Osteocyte (in vitro differentiated cells): ENCODE results near the gene METTL25B. TPM values are rescaled to one million over a fixed set of nuclear protein-coding genes. Genes with fewer than 3 reads are reported as not detected.

ENCODE experiments used
- DNase-seq: peaks from one replicate; pipeline ENCODE4 v3.0.0; 2021; ENCODE audit warnings: mixed read lengths; ENCODE audit not compliant: unreplicated experiment; ENCODE audit errors: extremely low spot score
- H3K27ac Mint-ChIP-seq: one replicate; pipeline ENCODE4 v1.8.0; 2021; ENCODE audit warnings: mild to moderate bottlenecking, mixed read lengths; ENCODE audit not compliant: unreplicated experiment
- H3K27me3 Mint-ChIP-seq: one replicate; pipeline ENCODE4 v1.8.0; 2021; ENCODE audit warnings: mixed read lengths; ENCODE audit not compliant: unreplicated experiment
- H3K36me3 Mint-ChIP-seq: one replicate; pipeline ENCODE4 v1.8.0; 2021; ENCODE audit warnings: mixed read lengths; ENCODE audit not compliant: unreplicated experiment
- H3K4me1 Mint-ChIP-seq: one replicate; pipeline ENCODE4 v1.8.0; 2021; ENCODE audit warnings: mixed read lengths; ENCODE audit not compliant: unreplicated experiment
- H3K4me3 Mint-ChIP-seq: one replicate; pipeline ENCODE4 v1.8.0; 2021; ENCODE audit warnings: mild to moderate bottlenecking, moderate library complexity, mixed read lengths; ENCODE audit not compliant: unreplicated experiment
- H3K9me3 Mint-ChIP-seq: one replicate; pipeline ENCODE4 v1.8.0; 2021; ENCODE audit warnings: mixed read lengths; ENCODE audit not compliant: unreplicated experiment
- total RNA-seq: library from RNA; stranded (reverse); gene quantifications from 2 replicates; pipeline ENCODE4 v1.2.1, GENCODE V29; 2021
- TF ChIP-seq, protein P1 (sequence below): fragments of 200-600 bp; sonication (generic); IDR thresholded peaks from 2 replicates; pipeline ENCODE4 v1.5.0; 2021; ENCODE audit warnings: antibody characterized with exemption, mild to moderate bottlenecking, moderate library complexity

Gene METTL25B
- total RNA-seq, 1 donor from 2014 or later: 21.3 TPM

- TF ChIP-seq, protein P1, sequence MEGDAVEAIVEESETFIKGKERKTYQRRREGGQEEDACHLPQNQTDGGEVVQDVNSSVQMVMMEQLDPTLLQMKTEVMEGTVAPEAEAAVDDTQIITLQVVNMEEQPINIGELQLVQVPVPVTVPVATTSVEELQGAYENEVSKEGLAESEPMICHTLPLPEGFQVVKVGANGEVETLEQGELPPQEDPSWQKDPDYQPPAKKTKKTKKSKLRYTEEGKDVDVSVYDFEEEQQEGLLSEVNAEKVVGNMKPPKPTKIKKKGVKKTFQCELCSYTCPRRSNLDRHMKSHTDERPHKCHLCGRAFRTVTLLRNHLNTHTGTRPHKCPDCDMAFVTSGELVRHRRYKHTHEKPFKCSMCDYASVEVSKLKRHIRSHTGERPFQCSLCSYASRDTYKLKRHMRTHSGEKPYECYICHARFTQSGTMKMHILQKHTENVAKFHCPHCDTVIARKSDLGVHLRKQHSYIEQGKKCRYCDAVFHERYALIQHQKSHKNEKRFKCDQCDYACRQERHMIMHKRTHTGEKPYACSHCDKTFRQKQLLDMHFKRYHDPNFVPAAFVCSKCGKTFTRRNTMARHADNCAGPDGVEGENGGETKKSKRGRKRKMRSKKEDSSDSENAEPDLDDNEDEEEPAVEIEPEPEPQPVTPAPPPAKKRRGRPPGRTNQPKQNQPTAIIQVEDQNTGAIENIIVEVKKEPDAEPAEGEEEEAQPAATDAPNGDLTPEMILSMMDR: peak; percentile 18
- peak; percentile 97 for DNase-seq
- Mint-ChIP-seq H3K27ac (peak overlapping the region; percentile 100), H3K9me3 (no peaks in the 10 kb centered on the region), H3K4me1 (peaks cover 56% of the 10 kb centered on the region), H3K27me3 (no peaks in the 10 kb centered on the region), H3K4me3 (peak overlapping the region; percentile 88), H3K36me3 (peaks cover 15% of the 10 kb centered on the region)
Measured at GRCh38 chr1:156746728-156747631, 18.7 kb downstream of the METTL25B start.

- Mint-ChIP-seq H3K9me3 (no peaks in the 10 kb centered on the region), H3K4me3 (peak overlapping the region; percentile 88), H3K27ac (peak overlapping the region; percentile 100), H3K36me3 (peaks cover 10% of the 10 kb centered on the region), H3K27me3 (no peaks in the 10 kb centered on the region), H3K4me1 (peaks cover 62% of the 10 kb centered on the region)
- TF ChIP-seq, protein P1: no peak
- DNase-seq: no peak
Measured at GRCh38 chr1:156747742-156748669, 19.7 kb downstream of the METTL25B start.

DNA sequence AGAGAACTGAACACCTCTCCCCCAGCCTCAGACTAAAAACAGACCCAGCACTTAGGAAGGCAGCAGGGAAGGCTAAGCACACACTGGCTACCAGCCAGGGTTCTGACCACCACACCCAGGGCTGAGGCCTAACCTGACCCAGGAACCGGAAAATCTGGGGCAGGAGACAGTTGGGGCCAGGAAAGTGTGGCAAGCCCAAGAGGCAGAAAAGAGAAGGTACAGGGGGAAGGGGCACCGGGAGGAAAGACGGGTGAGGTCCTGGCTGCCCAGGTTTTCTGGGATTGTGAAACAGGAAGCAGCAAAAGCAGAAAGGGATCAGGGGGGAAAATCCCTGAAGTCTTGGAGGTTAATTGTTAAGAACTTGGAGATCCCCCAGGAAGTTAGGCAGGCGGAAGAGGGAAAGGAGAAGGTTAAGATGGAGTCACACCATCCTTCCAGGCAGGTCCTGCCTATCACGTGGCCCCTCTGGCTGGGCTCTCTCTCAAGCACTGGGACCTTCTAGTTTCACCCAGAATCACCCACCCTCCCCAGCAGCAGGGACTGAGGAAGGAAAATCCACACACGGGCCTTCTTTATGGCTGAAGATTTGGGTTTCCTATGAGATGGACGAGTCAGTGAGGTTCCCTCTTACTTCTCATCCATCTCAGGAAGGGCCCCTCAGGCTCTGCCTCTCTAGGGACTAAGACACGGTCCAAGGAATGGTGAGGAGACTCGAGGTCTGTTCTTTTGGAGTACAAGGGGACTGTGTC, 20.6 kb downstream of the METTL25B start:
- no peak for DNase-seq
- Mint-ChIP-seq H3K27me3 (no peaks in the 10 kb centered on the region), H3K4me1 (peaks cover 67% of the 10 kb centered on the region), H3K27ac (peak overlapping the region; percentile 100), H3K9me3 (no peaks in the 10 kb centered on the region), H3K36me3 (peaks cover 7% of the 10 kb centered on the region), H3K4me3 (peak overlapping the region; percentile 88)
- TF ChIP-seq, protein P1: no peak

DNA sequence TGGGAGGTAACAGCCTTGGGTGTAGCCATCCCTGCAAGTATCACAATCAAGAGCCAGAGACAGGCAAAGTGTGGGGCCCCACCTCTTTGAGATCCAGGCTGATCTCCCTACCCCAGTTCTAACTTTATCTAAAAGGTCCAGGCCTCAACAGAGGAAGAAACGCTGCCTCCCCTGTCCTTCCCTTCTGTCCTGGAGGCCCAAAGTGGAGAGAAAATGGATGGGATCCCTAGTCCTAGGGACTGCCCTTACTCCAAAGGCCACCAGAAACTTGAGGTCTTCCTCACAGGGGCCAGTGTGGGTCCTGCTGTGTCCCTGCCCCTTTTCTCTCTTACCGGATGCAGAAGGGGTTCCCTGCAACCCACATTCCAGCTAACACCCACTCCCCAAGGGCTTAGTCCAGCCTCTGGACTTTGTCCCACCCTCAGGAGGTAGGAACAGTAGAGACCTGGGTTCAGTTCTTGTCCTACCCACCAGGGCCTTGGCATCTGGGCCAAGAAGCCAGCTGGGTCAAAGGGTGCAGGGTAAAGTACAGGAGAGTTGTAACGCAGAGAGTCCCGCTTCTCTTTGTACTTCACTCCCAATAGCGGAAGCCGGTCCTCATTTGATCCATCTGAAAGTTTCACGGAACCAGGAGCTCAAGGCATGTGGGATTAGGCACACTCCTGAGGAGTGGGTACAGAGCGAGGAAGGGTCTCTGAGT, 21.3 kb downstream of the METTL25B start:
- peak overlapping the region; percentile 88 for H3K4me3 Mint-ChIP-seq
- peaks cover 67% of the 10 kb centered on the region for H3K4me1 Mint-ChIP-seq
- peaks cover 5% of the 10 kb centered on the region for H3K36me3 Mint-ChIP-seq
- TF ChIP-seq, protein P1: no peak
- no peaks in the 10 kb centered on the region for H3K27me3 Mint-ChIP-seq
- no peak for DNase-seq
- no peaks in the 10 kb centered on the region for H3K9me3 Mint-ChIP-seq
- peak overlapping the region; percentile 100 for H3K27ac Mint-ChIP-seq
